NK-92 (cell line): ENCODE results near the gene AUTS2.

Source experiments
- DNase-seq: peaks from one replicate; lab custom pipeline; 2025; ENCODE audit not compliant: unreplicated experiment; lab: John Stamatoyannopoulos, UW

AUTS2 gene

GRCh38 chr7:69754476-69754875, 156.2 kb downstream of the AUTS2 start:
- DNase-seq = no peak

- DNase-seq = no peak
Measured at GRCh38 chr7:69756235-69756634, 158.0 kb downstream of the AUTS2 start.

- DNase-seq = no peak
Measured at GRCh38 chr7:69757528-69757927, 159.3 kb downstream of the AUTS2 start.

- no peak for DNase-seq
Measured at GRCh38 chr7:69757981-69758430, 159.7 kb downstream of the AUTS2 start.

GRCh38 chr7:69759373-69759772, 161.1 kb downstream of the AUTS2 start:
- DNase-seq = no peak

GRCh38 chr7:69761290-69761922, 163.1 kb downstream of the AUTS2 start:
- no peak for DNase-seq

- DNase-seq = no peak
Measured at GRCh38 chr7:69762821-69763352, 164.6 kb downstream of the AUTS2 start.

GRCh38 chr7:69763513-69763912, 165.2 kb downstream of the AUTS2 start:
- DNase-seq = no peak

- no peak for DNase-seq
Measured at GRCh38 chr7:69764147-69764546, 165.9 kb downstream of the AUTS2 start.

- DNase-seq = no peak
Measured at GRCh38 chr7:69764681-69765080, 166.4 kb downstream of the AUTS2 start.

- DNase-seq = no peak
Measured at GRCh38 chr7:69765879-69766278, 167.6 kb downstream of the AUTS2 start.

- DNase-seq = no peak
Measured at GRCh38 chr7:69768986-69769595, 170.8 kb downstream of the AUTS2 start.

GRCh38 chr7:69769826-69770225, 171.6 kb downstream of the AUTS2 start:
- DNase-seq = no peak

GRCh38 chr7:69770613-69771012, 172.3 kb downstream of the AUTS2 start:
- no peak for DNase-seq

- no peak for DNase-seq
Measured at GRCh38 chr7:69772718-69773436, 174.6 kb downstream of the AUTS2 start.

- DNase-seq = no peak
Measured at GRCh38 chr7:69773535-69774225, 175.4 kb downstream of the AUTS2 start.

- DNase-seq = no peak
Measured at GRCh38 chr7:69775231-69775771, 177.0 kb downstream of the AUTS2 start.

- no peak for DNase-seq
Measured at GRCh38 chr7:69776611-69777010, 178.3 kb downstream of the AUTS2 start.

GRCh38 chr7:69778138-69778537, 179.9 kb downstream of the AUTS2 start:
- DNase-seq = no peak

GRCh38 chr7:69780379-69780778, 182.1 kb downstream of the AUTS2 start:
- no peak for DNase-seq

GRCh38 chr7:69781412-69781846, 183.2 kb downstream of the AUTS2 start:
- no peak for DNase-seq
